ENCODE results near the gene ANKRD63. TPM values are rescaled to one million over a fixed set of nuclear protein-coding genes. Genes with fewer than 3 reads are reported as not detected.

ANKRD63 gene
- polyA plus RNA-seq, 1 of the 3 experiments (the other 2 are of a cell fraction), result not detected

DNA sequence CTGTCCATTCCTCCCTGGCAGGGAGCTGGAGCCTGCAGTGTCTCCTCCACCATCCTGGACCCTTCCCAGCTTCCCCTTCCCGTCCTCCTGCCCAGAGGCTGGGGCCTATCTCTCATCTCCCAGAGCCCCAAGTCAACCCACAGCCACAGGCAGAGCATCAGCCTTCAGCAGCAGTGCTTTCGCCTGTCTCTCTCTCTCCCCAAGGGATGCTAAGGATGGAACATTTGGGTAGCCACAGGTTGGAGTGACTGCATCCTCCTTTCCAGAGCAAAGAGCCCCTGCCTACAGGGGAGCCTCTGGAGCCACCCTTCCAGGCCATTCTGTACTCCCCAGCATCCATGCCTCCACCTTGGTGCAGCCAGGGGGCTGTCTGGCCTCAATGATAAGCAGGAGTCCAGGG is 20.7 kb upstream of the ANKRD63 start:
- Histone ChIP-seq H3K9me3 (no peaks in the 10 kb centered on the region), H3K4me1 (ENCODE audit: control insufficient read depth in 1 of 2, insufficient read depth in 2 of 2, low read depth in 1 of 2, low read length in 1 of 2) (peaks cover 0 to 30% of the 10 kb centered on the region in 2 experiments; a peak in 2 of 4 replicates), H3K9me2 (no peaks in the 10 kb centered on the region), H3K79me2 (ENCODE audit: insufficient read depth) (no peaks in the 10 kb centered on the region), H3K4me2 (no peak overlapping the region), H3K9ac (no peak overlapping the region), H4K20me1 (ENCODE audit: insufficient read depth) (no peaks in the 10 kb centered on the region), H3K27ac (ENCODE audit: low read depth in 2 of 2, low read length in 1 of 2) (no peak overlapping the region), H3K4me3 (ENCODE audit: low read depth in 2 of 2, low read length in 1 of 2) (no peak overlapping the region), H2AFZ (ENCODE audit: low read depth) (no peak overlapping the region), H3F3A (replicated peaks; ENCODE audit: insufficient read depth) (no peaks in the 10 kb centered on the region), H3K36me3 (replicated peaks in 1 of 2; ENCODE audit: control insufficient read depth in 1 of 2, insufficient read depth in 2 of 2, low read length in 1 of 2) (no peaks in the 10 kb centered on the region), H3K27me3 (ENCODE audit: insufficient read depth) (no peaks in the 10 kb centered on the region; the same call in 1 of the 2 replicates)
- TF ChIP-seq GABPA (IDR thresholded peaks at IDR 0.05; ENCODE audit: low read depth) (no peak), MXI1 (IDR thresholded peaks at IDR 0.05; ENCODE audit: low read depth, low read length) (no peak), NRF1 (IDR thresholded peaks at IDR 0.05; ENCODE audit: low read depth, low read length) (no peak), MEF2A (IDR thresholded peaks at IDR 0.05; ENCODE audit: borderline replicate concordance, low read depth) (no peak), NFIC (IDR thresholded peaks at IDR 0.05; ENCODE audit: borderline replicate concordance) (no peak), FOXJ3 (CRISPR knock-in tag; IDR thresholded peaks at IDR 0.05) (no peak), TEAD4 (IDR thresholded peaks at IDR 0.05; ENCODE audit: borderline replicate concordance, insufficient read depth) (no peak), CHD2 (IDR thresholded peaks at IDR 0.05; ENCODE audit: low read length, partially characterized antibody) (no peak), FOSL2 (IDR thresholded peaks at IDR 0.05; ENCODE audit: borderline replicate concordance, low read depth) (no peak), EP300 (IDR thresholded peaks at IDR 0.05; ENCODE audit: borderline replicate concordance in 1 of 2, low read depth in 1 of 2, low read length in 1 of 2) (no peak), POLR2AphosphoS5 (IDR thresholded peaks at IDR 0.05; ENCODE audit: low read depth, low read length) (no peak), SMC3 (IDR thresholded peaks at IDR 0.05; ENCODE audit: low read depth, low read length) (no peak)
- TF ChIP-seq, protein P1, sequence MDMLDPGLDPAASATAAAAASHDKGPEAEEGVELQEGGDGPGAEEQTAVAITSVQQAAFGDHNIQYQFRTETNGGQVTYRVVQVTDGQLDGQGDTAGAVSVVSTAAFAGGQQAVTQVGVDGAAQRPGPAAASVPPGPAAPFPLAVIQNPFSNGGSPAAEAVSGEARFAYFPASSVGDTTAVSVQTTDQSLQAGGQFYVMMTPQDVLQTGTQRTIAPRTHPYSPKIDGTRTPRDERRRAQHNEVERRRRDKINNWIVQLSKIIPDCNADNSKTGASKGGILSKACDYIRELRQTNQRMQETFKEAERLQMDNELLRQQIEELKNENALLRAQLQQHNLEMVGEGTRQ (IDR thresholded peaks at IDR 0.05; ENCODE audit: borderline replicate concordance, low read depth, low read length), result no peak
- TF ChIP-seq, protein P2, sequence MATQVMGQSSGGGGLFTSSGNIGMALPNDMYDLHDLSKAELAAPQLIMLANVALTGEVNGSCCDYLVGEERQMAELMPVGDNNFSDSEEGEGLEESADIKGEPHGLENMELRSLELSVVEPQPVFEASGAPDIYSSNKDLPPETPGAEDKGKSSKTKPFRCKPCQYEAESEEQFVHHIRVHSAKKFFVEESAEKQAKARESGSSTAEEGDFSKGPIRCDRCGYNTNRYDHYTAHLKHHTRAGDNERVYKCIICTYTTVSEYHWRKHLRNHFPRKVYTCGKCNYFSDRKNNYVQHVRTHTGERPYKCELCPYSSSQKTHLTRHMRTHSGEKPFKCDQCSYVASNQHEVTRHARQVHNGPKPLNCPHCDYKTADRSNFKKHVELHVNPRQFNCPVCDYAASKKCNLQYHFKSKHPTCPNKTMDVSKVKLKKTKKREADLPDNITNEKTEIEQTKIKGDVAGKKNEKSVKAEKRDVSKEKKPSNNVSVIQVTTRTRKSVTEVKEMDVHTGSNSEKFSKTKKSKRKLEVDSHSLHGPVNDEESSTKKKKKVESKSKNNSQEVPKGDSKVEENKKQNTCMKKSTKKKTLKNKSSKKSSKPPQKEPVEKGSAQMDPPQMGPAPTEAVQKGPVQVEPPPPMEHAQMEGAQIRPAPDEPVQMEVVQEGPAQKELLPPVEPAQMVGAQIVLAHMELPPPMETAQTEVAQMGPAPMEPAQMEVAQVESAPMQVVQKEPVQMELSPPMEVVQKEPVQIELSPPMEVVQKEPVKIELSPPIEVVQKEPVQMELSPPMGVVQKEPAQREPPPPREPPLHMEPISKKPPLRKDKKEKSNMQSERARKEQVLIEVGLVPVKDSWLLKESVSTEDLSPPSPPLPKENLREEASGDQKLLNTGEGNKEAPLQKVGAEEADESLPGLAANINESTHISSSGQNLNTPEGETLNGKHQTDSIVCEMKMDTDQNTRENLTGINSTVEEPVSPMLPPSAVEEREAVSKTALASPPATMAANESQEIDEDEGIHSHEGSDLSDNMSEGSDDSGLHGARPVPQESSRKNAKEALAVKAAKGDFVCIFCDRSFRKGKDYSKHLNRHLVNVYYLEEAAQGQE (IDR thresholded peaks at IDR 0.05; ENCODE audit: low read depth, low read length), result no peak
- TF ChIP-seq, protein P3, sequence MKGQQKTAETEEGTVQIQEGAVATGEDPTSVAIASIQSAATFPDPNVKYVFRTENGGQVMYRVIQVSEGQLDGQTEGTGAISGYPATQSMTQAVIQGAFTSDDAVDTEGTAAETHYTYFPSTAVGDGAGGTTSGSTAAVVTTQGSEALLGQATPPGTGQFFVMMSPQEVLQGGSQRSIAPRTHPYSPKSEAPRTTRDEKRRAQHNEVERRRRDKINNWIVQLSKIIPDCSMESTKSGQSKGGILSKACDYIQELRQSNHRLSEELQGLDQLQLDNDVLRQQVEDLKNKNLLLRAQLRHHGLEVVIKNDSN (IDR thresholded peaks at IDR 0.05; ENCODE audit: borderline replicate concordance, low read depth), result no peak
- 18% methylated on average over 1 of the region's 2 CpGs for WGBS (ENCODE audit: low lambda C conversion rate)
- no peak for DNase-seq
- CTCF ChIA-PET, result interaction anchor here (0.9 to 66.3 kb wide), 8 partner anchors 8 to 118 kb away, joined by 3 to 2194 read pairs (median 17); partner anchors contain the start of genes ANKRD63, CCDC9B, DISP2 and INAFM2
- POLR2A ChIA-PET, result no interaction called here

Data from SK-N-SH (cell line).